ENCODE data around the gene LIPF.

The LIPF gene

DNA sequence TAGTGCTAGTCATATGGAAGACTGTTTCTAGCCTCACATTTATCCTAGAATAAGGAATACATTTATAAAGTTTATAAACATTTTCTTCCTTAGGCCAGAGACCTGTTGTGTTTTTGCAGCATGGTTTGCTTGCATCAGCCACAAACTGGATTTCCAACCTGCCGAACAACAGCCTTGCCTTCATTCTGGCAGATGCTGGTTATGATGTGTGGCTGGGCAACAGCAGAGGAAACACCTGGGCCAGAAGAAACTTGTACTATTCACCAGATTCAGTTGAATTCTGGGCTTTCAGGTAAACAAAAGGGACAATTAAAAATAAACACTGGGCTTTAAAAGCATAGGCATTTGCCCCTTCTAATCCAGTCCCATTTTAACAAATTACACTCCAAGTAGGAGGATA is 4.2 kb downstream of the LIPF start:
- TF ChIP-seq POLR2A (IDR thresholded peaks at IDR 0.05; ENCODE audit: low read depth, low read length) = no peak
- TF ChIP-seq POU2F2 (IDR thresholded peaks at IDR 0.05; ENCODE audit: low read depth, low read length) = no peak
- no peak for TF ChIP-seq TAF1 (IDR thresholded peaks at IDR 0.05; ENCODE audit: low read depth, low read length)
- TF ChIP-seq SPI1 (IDR thresholded peaks at IDR 0.05; ENCODE audit: low read depth, low read length) = no peak
- TF ChIP-seq PAX5 (IDR thresholded peaks at IDR 0.05; ENCODE audit: insufficient read depth, low read length, severe bottlenecking) = no peak
- no peak for TF ChIP-seq POLR2AphosphoS5 (IDR thresholded peaks at IDR 0.05; ENCODE audit: low read depth, low read length)
- FAIRE-seq = no peak
- no peak for DNase-seq (ENCODE audit: insufficient read length, low spot score)

- DNase-seq (ENCODE audit: insufficient read length, low spot score) = no peak
- peak; percentile 28 for FAIRE-seq
Observed at GRCh38 chr10:88670497-88670896, 6.3 kb downstream of the LIPF start.

GRCh38 chr10:88672041-88672440 is 7.8 kb downstream of the LIPF start:
- FAIRE-seq = no peak
- DNase-seq (ENCODE audit: insufficient read length, low spot score) = no peak
- TF ChIP-seq POLR2AphosphoS5 (IDR thresholded peaks at IDR 0.05; ENCODE audit: low read depth, low read length) (no peak), POLR2A (IDR thresholded peaks at IDR 0.05; ENCODE audit: low read depth, low read length) (no peak), TAF1 (IDR thresholded peaks at IDR 0.05; ENCODE audit: low read depth, low read length) (no peak), PAX5 (IDR thresholded peaks at IDR 0.05; ENCODE audit: insufficient read depth, low read length, severe bottlenecking) (no peak), SPI1 (IDR thresholded peaks at IDR 0.05; ENCODE audit: low read depth, low read length) (no peak)

More at GRCh38 chr10:88670497-88670896, 6.3 kb downstream of the LIPF start:
- TF ChIP-seq TAF1 (IDR thresholded peaks at IDR 0.05; ENCODE audit: low read depth, low read length) = no peak

GRCh38 chr10:88676283-88677060 is 12.2 kb downstream of the LIPF start:
- DNase-seq (ENCODE audit: insufficient read length, low spot score) = no peak

DNA sequence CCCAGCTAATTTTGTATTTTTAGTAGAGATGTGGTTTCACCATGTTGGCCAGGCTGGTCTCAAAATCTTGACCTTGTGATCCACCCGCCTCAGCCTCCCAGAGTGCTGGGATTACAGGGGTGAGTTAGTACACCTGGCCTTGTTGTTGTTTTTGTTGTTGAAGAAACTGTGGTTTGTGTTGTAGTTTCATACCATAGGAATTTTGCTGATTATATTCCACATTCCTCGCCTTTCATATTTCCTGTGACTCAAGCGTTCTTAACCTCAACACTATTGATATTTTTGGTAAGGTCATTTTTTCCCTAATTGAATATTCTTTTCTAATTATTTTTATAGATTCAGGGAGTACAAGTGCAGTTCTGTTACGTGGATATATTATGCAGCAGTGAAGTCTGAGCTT is 16.7 kb downstream of the LIPF start:
- FAIRE-seq (no peak), DNase-seq (ENCODE audit: insufficient read length, low spot score) (no peak)
- TF ChIP-seq POLR2AphosphoS5 (IDR thresholded peaks at IDR 0.05; ENCODE audit: low read depth, low read length) = no peak
- no peak for TF ChIP-seq SPI1 (IDR thresholded peaks at IDR 0.05; ENCODE audit: low read depth, low read length)
- no peak for TF ChIP-seq PAX5 (IDR thresholded peaks at IDR 0.05; ENCODE audit: insufficient read depth, low read length, severe bottlenecking)

More at GRCh38 chr10:88676283-88677060, 12.2 kb downstream of the LIPF start:
- no peak for FAIRE-seq
- TF ChIP-seq PAX5 (IDR thresholded peaks at IDR 0.05; ENCODE audit: insufficient read depth, low read length, severe bottlenecking) (no peak), SPI1 (IDR thresholded peaks at IDR 0.05; ENCODE audit: low read depth, low read length) (no peak), POLR2AphosphoS5 (IDR thresholded peaks at IDR 0.05; ENCODE audit: low read depth, low read length) (no peak), POU2F2 (IDR thresholded peaks at IDR 0.05; ENCODE audit: low read depth, low read length) (no peak), TAF1 (IDR thresholded peaks at IDR 0.05; ENCODE audit: low read depth, low read length) (no peak), POLR2A (IDR thresholded peaks at IDR 0.05; ENCODE audit: low read depth, low read length) (no peak)

GRCh38 chr10:88682491-88682890 is 18.2 kb downstream of the LIPF start:
- TF ChIP-seq PAX5 (IDR thresholded peaks at IDR 0.05; ENCODE audit: insufficient read depth, low read length, severe bottlenecking) (no peak), POLR2A (IDR thresholded peaks at IDR 0.05; ENCODE audit: low read depth, low read length) (no peak), POU2F2 (IDR thresholded peaks at IDR 0.05; ENCODE audit: low read depth, low read length) (no peak), SPI1 (IDR thresholded peaks at IDR 0.05; ENCODE audit: low read depth, low read length) (no peak), TAF1 (IDR thresholded peaks at IDR 0.05; ENCODE audit: low read depth, low read length) (no peak), POLR2AphosphoS5 (IDR thresholded peaks at IDR 0.05; ENCODE audit: low read depth, low read length) (no peak)
- DNase-seq (ENCODE audit: insufficient read length, low spot score) = no peak
- FAIRE-seq = no peak

- DNase-seq (ENCODE audit: insufficient read length, low spot score) (no peak), FAIRE-seq (no peak)
- TF ChIP-seq SPI1 (IDR thresholded peaks at IDR 0.05; ENCODE audit: low read depth, low read length) (no peak), POU2F2 (IDR thresholded peaks at IDR 0.05; ENCODE audit: low read depth, low read length) (no peak), PAX5 (IDR thresholded peaks at IDR 0.05; ENCODE audit: insufficient read depth, low read length, severe bottlenecking) (no peak), TAF1 (IDR thresholded peaks at IDR 0.05; ENCODE audit: low read depth, low read length) (no peak), POLR2A (IDR thresholded peaks at IDR 0.05; ENCODE audit: low read depth, low read length) (no peak)
Observed at GRCh38 chr10:88687853-88688467, 23.7 kb downstream of the LIPF start.

- FAIRE-seq (no peak), DNase-seq (ENCODE audit: insufficient read length, low spot score) (no peak)
- no peak for TF ChIP-seq POLR2AphosphoS5 (IDR thresholded peaks at IDR 0.05; ENCODE audit: low read depth, low read length)
Observed at GRCh38 chr10:88689366-88689765, 25.1 kb downstream of the LIPF start.

DNA sequence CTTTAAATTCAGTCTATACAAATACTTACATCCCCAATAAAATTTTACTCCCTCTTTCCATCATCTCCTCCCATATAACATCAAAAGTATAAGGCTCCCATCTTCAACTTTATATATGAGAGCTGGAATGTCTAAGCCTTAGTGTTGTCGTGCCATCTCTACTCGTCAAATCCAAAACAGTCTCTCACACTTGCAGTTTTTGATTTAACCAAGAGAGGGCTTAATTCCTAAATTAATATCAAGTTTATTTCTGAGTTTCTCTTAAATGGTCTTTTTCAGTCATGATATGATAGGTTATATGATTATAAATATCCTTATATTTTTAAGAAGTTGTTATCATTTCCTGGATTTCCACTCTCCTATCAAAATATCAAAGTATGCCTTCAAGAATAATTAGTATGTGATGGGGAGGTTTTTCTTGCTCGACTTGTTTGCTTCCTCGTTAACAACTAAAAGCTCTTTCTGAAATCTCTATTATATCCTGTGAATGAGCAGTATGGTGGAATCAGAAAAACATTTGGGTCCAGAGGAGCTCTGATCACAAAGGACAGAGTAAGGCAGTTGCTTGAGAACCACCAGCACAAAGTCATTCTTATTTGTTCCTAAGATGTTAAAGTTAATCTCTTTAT is 29.3 kb downstream of the LIPF start:
- FAIRE-seq (no peak), DNase-seq (ENCODE audit: insufficient read length, low spot score) (no peak)
- TF ChIP-seq PAX5 (IDR thresholded peaks at IDR 0.05; ENCODE audit: insufficient read depth, low read length, severe bottlenecking) = no peak
- no peak for TF ChIP-seq POU2F2 (IDR thresholded peaks at IDR 0.05; ENCODE audit: low read depth, low read length)
- no peak for TF ChIP-seq POLR2AphosphoS5 (IDR thresholded peaks at IDR 0.05; ENCODE audit: low read depth, low read length)
- no peak for TF ChIP-seq SPI1 (IDR thresholded peaks at IDR 0.05; ENCODE audit: low read depth, low read length)
- TF ChIP-seq TAF1 (IDR thresholded peaks at IDR 0.05; ENCODE audit: low read depth, low read length) = no peak
- TF ChIP-seq POLR2A (IDR thresholded peaks at IDR 0.05; ENCODE audit: low read depth, low read length) = no peak

Measured in GM12891 (cell line).